GM12892 (cell line): ENCODE measurements around the gene DOP1A.

Experiments
- POLR2A ChIP-seq: IDR thresholded peaks from 2 replicates; pipeline ENCODE4 v1.6.1; 2011; ENCODE audit warnings: low read depth, low read length, control low read depth
- POLR2AphosphoS5 ChIP-seq: IDR thresholded peaks from 2 replicates; pipeline ENCODE4 v1.6.1; 2011; ENCODE audit warnings: low read depth, low read length, control low read depth

DNA sequence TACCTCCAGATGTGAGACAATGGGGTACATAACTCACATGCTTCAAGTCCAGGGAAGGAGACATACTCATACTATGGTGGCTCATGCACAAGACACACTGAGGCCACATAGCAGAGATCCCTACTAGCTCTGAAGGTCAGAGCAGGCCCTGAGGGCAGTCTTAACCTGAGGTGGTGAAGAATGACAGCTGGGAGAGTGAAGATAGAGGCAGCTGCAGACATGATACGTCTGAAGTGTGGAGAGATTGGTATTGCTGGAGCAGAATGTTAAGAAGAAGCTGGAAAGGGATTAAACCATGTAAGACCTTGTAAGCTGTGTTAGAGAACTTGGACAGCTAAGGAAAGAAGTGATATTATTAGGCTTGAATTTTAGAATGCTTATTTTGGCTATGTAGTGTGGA, 92.7 kb downstream of the DOP1A start:
- TF ChIP-seq POLR2A (no peak), POLR2AphosphoS5 (no peak)
